A549 (cell line): ENCODE measurements around the gene APH1B. TPM values are rescaled to one million over a fixed set of nuclear protein-coding genes. Genes with fewer than 3 reads are reported as not detected.

Source experiments
- ATAC-seq, 2 experiments: fragments of 200-7000 bp in 1 of 2; fragments of >200 bp in 1 of 2; cut with Nextera tagmentation in 1 of 2; cut with Tn5 transposase in 1 of 2; 3 replicates each; pipeline versions ENCODE4 v1.8.0 to v1.9.1; 2018 to 2020; ENCODE audit warnings: mild to moderate bottlenecking in 1 of 2, moderate library complexity in 1 of 2
- CTCF ChIA-PET: fragments of 300-600 bp; sonication (Branson Sonifier 250); formaldehyde crosslinking; extraction: SDS; loops from one replicate; lab custom pipeline; 2021; ENCODE audit warnings: antibody characterized with exemption, inconsistent platforms; lab: Yijun Ruan, JAX
- POLR2A ChIA-PET: fragments of 350-600 bp; formaldehyde crosslinking; extraction: SDS; loops from one replicate; lab custom pipeline; 2021; ENCODE audit warnings: antibody characterized with exemption, inconsistent platforms; lab: Yijun Ruan, JAX
- DNase-seq, 2 experiments: peaks; one replicate each; pipeline versions ENCODE4 v3.0.0 to v3.0.0-alpha.2; 2011 to 2016; ENCODE audit warnings: low read depth in 1 of 2, low spot score in 1 of 2
- FAIRE-seq: peaks from 2 replicates; lab custom pipeline; 2011; peaks lifted over from hg19 to GRCh38; lab: Jason Lieb, UNC
- H3K27ac ChIP-seq, 2 experiments: fragments of >200 bp; sonication (Bioruptor Twin); formaldehyde crosslinking; 3 replicates each; pipeline ENCODE4 v1.5.1; 2016 to 2017
- H3K4me1 ChIP-seq: fragments of >200 bp; sonication (Bioruptor Twin); formaldehyde crosslinking; 3 replicates; pipeline ENCODE4 v1.6.1; 2016
- H3K4me2 ChIP-seq: fragments of >200 bp; sonication (Bioruptor Twin); formaldehyde crosslinking; 3 replicates; pipeline ENCODE4 v1.6.1; 2016
- H3K4me3 ChIP-seq: fragments of >200 bp; sonication (Bioruptor Twin); formaldehyde crosslinking; 3 replicates; pipeline ENCODE4 v1.5.1; 2016
- H3K9me3 ChIP-seq: fragments of >200 bp; sonication (Bioruptor Twin); formaldehyde crosslinking; 3 replicates; pipeline ENCODE4 v1.6.1; 2016
- BCL3 ChIP-seq: fragments of >200 bp; sonication (Bioruptor Twin); formaldehyde crosslinking; IDR thresholded peaks from 3 replicates; pipeline ENCODE4 v1.6.1; 2016
- CBX2 ChIP-seq: fragments of 200-600 bp; sonication (generic); IDR thresholded peaks from 2 replicates; pipeline ENCODE4 v1.6.1; 2016; ENCODE audit warnings: low read depth, mild to moderate bottlenecking, borderline replicate concordance
- CHD2 ChIP-seq: fragments of 150-350 bp; IDR thresholded peaks from 2 replicates; pipeline ENCODE4 v1.6.1; 2014; ENCODE audit warnings: low read length; ENCODE audit not compliant: partially characterized antibody
- CHD4 ChIP-seq: fragments of 200-600 bp; sonication (generic); IDR thresholded peaks from 2 replicates; pipeline ENCODE4 v1.6.1; 2016; ENCODE audit warnings: antibody characterized with exemption, mild to moderate bottlenecking, borderline replicate concordance
- CTCF ChIP-seq: fragments of >200 bp; sonication (Bioruptor Twin); formaldehyde crosslinking; IDR thresholded peaks from 3 replicates; pipeline ENCODE4 v1.5.1; 2016
- EHF ChIP-seq: fragments of 250-450 bp; sonication (Bioruptor Pico); IDR thresholded peaks from 2 replicates; pipeline ENCODE4 v1.5.0; 2020; ENCODE audit warnings: mild to moderate bottlenecking
- EP300 ChIP-seq, 2 experiments: fragments of >200 bp; sonication (Bioruptor Twin); formaldehyde crosslinking; IDR thresholded peaks; 2 replicates in 1 of 2; 3 replicates in 1 of 2; pipeline ENCODE4 v1.6.1; 2016 to 2017
- ESRRA ChIP-seq: fragments of 150-350 bp; IDR thresholded peaks from 2 replicates; pipeline ENCODE4 v1.6.1; 2014; ENCODE audit warnings: mild to moderate bottlenecking, low read length, borderline replicate concordance
- FOXS1 ChIP-seq: fragments of 250-450 bp; sonication (Bioruptor Pico); IDR thresholded peaks from 2 replicates; pipeline ENCODE4 v1.5.0; 2020; ENCODE audit warnings: mild to moderate bottlenecking, moderate library complexity
- JUN ChIP-seq, 2 experiments: fragments of >200 bp; sonication (Bioruptor Twin); formaldehyde crosslinking; IDR thresholded peaks; 2 replicates in 1 of 2; 3 replicates in 1 of 2; pipeline ENCODE4 v1.6.1; 2016 to 2017
- JUNB ChIP-seq: fragments of >200 bp; sonication (Bioruptor Twin); formaldehyde crosslinking; IDR thresholded peaks from 2 replicates; pipeline ENCODE4 v1.6.1; 2016
- NR3C1 ChIP-seq: fragments of >200 bp; sonication (Bioruptor Twin); formaldehyde crosslinking; IDR thresholded peaks from 3 replicates; pipeline ENCODE4 v1.6.1; 2017
- PHF8 ChIP-seq: fragments of 200-600 bp; sonication (generic); IDR thresholded peaks from 2 replicates; pipeline ENCODE4 v1.6.1; 2016; ENCODE audit warnings: low read depth, mild to moderate bottlenecking, antibody characterized with exemption, moderate library complexity, borderline replicate concordance
- RCOR1 ChIP-seq: fragments of 150-350 bp; IDR thresholded peaks from 2 replicates; pipeline ENCODE4 v1.6.1; 2014; ENCODE audit warnings: antibody characterized with exemption, low read length, low read depth
- RFX5 ChIP-seq: fragments of 450-650 bp; IDR thresholded peaks from 2 replicates; pipeline ENCODE4 v1.7.1; 2014; ENCODE audit warnings: antibody characterized with exemption, mild to moderate bottlenecking, moderate library complexity
- RNF2 ChIP-seq: fragments of 200-600 bp; sonication (generic); IDR thresholded peaks from 2 replicates; pipeline ENCODE4 v1.6.1; 2016; ENCODE audit warnings: low read depth, mild to moderate bottlenecking, antibody characterized with exemption, moderate library complexity, borderline replicate concordance
- SMC3 ChIP-seq: fragments of >200 bp; sonication (Bioruptor Twin); formaldehyde crosslinking; IDR thresholded peaks from 3 replicates; pipeline ENCODE4 v1.6.1; 2018; ENCODE audit warnings: inconsistent platforms
- TFCP2L1 ChIP-seq: fragments of 250-450 bp; sonication (Bioruptor Pico); IDR thresholded peaks from 2 replicates; pipeline ENCODE4 v1.5.0; 2021; ENCODE audit warnings: mild to moderate bottlenecking
- TP53 ChIP-seq: fragments of 250-450 bp; sonication (Bioruptor Pico); IDR thresholded peaks from 2 replicates; pipeline ENCODE4 v1.5.0; 2021; ENCODE audit warnings: mild to moderate bottlenecking, moderate library complexity
- ZC3H11A ChIP-seq: fragments of 450-650 bp; IDR thresholded peaks from 2 replicates; pipeline ENCODE4 v1.6.1; 2014; ENCODE audit warnings: antibody characterized with exemption, mild to moderate bottlenecking
- ZSCAN20 ChIP-seq: fragments of 250-450 bp; sonication (Bioruptor Pico); IDR thresholded peaks from 2 replicates; pipeline ENCODE4 v1.8.0; 2022; ENCODE audit warnings: mild to moderate bottlenecking, moderate library complexity
- WGBS: methylation state at CpG from one replicate; pipeline ENCODE4 v1.1.6; 2017; ENCODE audit errors: missing lambda C conversion rate; 5-methylcytosine and 5-hydroxymethylcytosine counted together
- polyA plus RNA-seq, 4 experiments: library from polyadenylated mRNA; depleted of rRNA in 3 of 4; stranded (reverse); fragments of >200 nt; fragmentation: RNase III in 1 of 4; extraction: RNeasy Plus Mini Kit Qiagen cat#74134 plus additional on column Dnase treatment in 1 of 4; gene quantifications; 2 replicates in 3 of 4; 3 replicates in 1 of 4; pipeline ENCODE4 v1.2.3, GENCODE V29; 2011 to 2017

The APH1B gene
- polyA plus RNA-seq, 2 of the 4 experiments (the other 2 are of a cell fraction): 16.4 to 28.5 TPM

- Histone ChIP-seq H3K27ac (no peak overlapping the region), H3K4me3 (no peak overlapping the region), H3K4me1 (peaks cover 26% of the 10 kb centered on the region), H3K9me3 (no peaks in the 10 kb centered on the region), H3K4me2 (no peak overlapping the region)
- CTCF ChIA-PET: interaction anchor here (0.6 to 2.2 kb wide), 6 partner anchors 10 to 911 kb away, joined by 3 to 6 read pairs (median 4); no protein-coding TSS in a partner anchor
- no peak for DNase-seq
- ATAC-seq: no peak
- no peak for FAIRE-seq
- no peak for TF ChIP-seq TFCP2L1 (CRISPR knock-in tag)
- no peak for TF ChIP-seq PHF8
- TF ChIP-seq ZC3H11A: no peak
- no peak for TF ChIP-seq CHD4
- no peak for TF ChIP-seq TP53 (CRISPR knock-in tag)
- TF ChIP-seq JUN (IDR thresholded peaks at IDR 0.05): no peak
- no peak for TF ChIP-seq EHF (CRISPR knock-in tag)
- TF ChIP-seq RNF2: no peak
- TF ChIP-seq CHD2: no peak
- TF ChIP-seq ZSCAN20 (CRISPR knock-in tag): no peak
- no peak for TF ChIP-seq CTCF
- TF ChIP-seq BCL3: no peak
- no peak for TF ChIP-seq CBX2
- no peak for TF ChIP-seq JUNB
- POLR2A ChIA-PET: no interaction called here
Observed at GRCh38 chr15:63261311-63261710, 16.1 kb upstream of the APH1B start.

GRCh38 chr15:63263519-63263918 is 13.9 kb upstream of the APH1B start:
- no peaks in the 10 kb centered on the region for H3K9me3 ChIP-seq
- no peak overlapping the region for H3K4me3 ChIP-seq
- DNase-seq (no peak), FAIRE-seq (peak; percentile 32), ATAC-seq (no peak)
- CTCF ChIA-PET: no interaction called here
- H3K4me1 ChIP-seq: peaks cover 15% of the 10 kb centered on the region
- WGBS: 84% methylated on average over 6 of the region's 6 CpGs
- TF ChIP-seq PHF8 (no peak), RCOR1 (no peak), NR3C1 (no peak), SMC3 (no peak), FOXS1 (CRISPR knock-in tag) (no peak), RFX5 (no peak), ESRRA (no peak), CTCF (no peak), EP300 (IDR thresholded peaks at IDR 0.05) (no peak)
- no peak overlapping the region for H3K27ac ChIP-seq
- POLR2A ChIA-PET: no interaction called here
- H3K4me2 ChIP-seq: no peak overlapping the region
